ENCODE results near the gene VTI1B.
"Not testable (repeated sequence)": the region's sequence is repeated elsewhere in the genome, so short reads cannot be mapped to it uniquely, and the experiment has no call there.

The VTI1B gene, protein sequence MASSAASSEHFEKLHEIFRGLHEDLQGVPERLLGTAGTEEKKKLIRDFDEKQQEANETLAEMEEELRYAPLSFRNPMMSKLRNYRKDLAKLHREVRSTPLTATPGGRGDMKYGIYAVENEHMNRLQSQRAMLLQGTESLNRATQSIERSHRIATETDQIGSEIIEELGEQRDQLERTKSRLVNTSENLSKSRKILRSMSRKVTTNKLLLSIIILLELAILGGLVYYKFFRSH

GRCh38 chr14:67674480-67675218 is at the start of gene VTI1B:
Gene VTI1B, minus strand, starts transcription at chr14:67674632. Its CDS starts 143 bp downstream, at chr14:67674489.
- CTCF ChIA-PET, result interaction anchor here (0.5 to 2.1 kb wide), 4 partner anchors 12 to 30 kb away, joined by 4 to 11 read pairs (median 4); no protein-coding TSS in a partner anchor
- DNase-seq, result peak; percentile 83
- peak within 1 kb of the TSS; percentile 91 for H3K4me3 Mint-ChIP-seq
- H3K27me3 Mint-ChIP-seq, result no peaks in the 10 kb centered on the region
- H3K27ac Mint-ChIP-seq, result peak within 1 kb of the TSS; percentile 92
- peaks cover 30% of the 10 kb centered on the region for H3K4me1 Mint-ChIP-seq
- H3K9me3 Mint-ChIP-seq, result no peaks in the 10 kb centered on the region
- H3K36me3 Mint-ChIP-seq, result peaks cover 25% of the 10 kb centered on the region

GRCh38 chr14:67722293-67722692 is 47.9 kb upstream of the VTI1B start:
- H3K27ac Mint-ChIP-seq, result no peak overlapping the region
- DNase-seq, result no peak
- peaks cover 5% of the 10 kb centered on the region for H3K4me1 Mint-ChIP-seq
- H3K27me3 Mint-ChIP-seq, result peaks cover 36% of the 10 kb centered on the region
- no peaks in the 10 kb centered on the region for H3K36me3 Mint-ChIP-seq
- no peak overlapping the region for H3K4me3 Mint-ChIP-seq
- H3K9me3 Mint-ChIP-seq, result no peaks in the 10 kb centered on the region
- CTCF ChIA-PET, result interaction anchor here (1.0 kb wide), 1 partner anchor 18 kb away, joined by 4 read pairs; no protein-coding TSS in a partner anchor

DNA sequence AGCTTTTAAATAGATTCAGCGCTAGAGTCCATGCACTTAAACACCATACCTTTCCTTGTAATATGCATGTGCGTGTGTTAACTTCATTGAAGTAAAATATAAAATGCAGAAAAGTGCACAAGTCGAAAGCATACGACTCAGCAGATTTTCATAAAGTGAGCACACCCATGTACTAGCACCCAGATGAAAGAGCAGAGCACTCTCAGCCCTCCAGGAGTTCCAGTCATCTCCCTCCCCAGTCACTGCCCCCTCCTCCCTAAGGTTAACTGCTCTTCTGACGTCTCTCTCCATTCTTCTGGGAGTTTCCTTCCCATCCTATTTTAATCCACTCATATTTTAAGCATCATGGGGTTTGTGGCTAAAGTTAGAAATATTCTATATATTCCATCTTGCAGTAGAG is 47.4 kb upstream of the VTI1B start:
- Mint-ChIP-seq H3K9me3 (no peaks in the 10 kb centered on the region), H3K27ac (no peak overlapping the region), H3K4me3 (no peak overlapping the region), H3K4me1 (peaks cover 5% of the 10 kb centered on the region), H3K36me3 (no peaks in the 10 kb centered on the region), H3K27me3 (peaks cover 36% of the 10 kb centered on the region)
- DNase-seq, result no peak
- CTCF ChIA-PET, result interaction anchor here (1.0 kb wide), 1 partner anchor 18 kb away, joined by 4 read pairs; no protein-coding TSS in a partner anchor

DNA sequence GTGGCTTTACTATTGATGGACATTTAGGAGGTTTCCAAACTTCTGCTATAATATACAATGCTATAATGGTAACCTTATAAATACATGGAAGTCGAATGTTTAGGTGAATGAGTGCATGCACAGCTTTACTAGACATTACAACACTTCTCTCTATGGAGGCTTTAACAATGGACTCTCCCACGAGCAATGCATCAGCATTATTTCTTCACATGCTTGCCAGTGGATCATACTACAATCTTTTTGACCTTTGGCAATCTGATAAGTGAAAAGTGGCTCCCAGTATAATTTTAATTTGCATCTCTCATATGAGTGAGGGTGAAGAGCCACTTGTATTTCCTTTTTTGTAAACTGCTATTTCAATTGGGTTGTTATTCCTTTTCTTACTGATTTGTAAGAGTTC is 45.4 kb upstream of the VTI1B start:
- CTCF ChIA-PET, result no interaction called here
- Mint-ChIP-seq H3K4me1 (peaks cover 5% of the 10 kb centered on the region), H3K4me3 (no peak overlapping the region), H3K27me3 (peaks cover 36% of the 10 kb centered on the region), H3K9me3 (no peaks in the 10 kb centered on the region), H3K36me3 (no peaks in the 10 kb centered on the region), H3K27ac (no peak overlapping the region)
- no peak for DNase-seq

DNA sequence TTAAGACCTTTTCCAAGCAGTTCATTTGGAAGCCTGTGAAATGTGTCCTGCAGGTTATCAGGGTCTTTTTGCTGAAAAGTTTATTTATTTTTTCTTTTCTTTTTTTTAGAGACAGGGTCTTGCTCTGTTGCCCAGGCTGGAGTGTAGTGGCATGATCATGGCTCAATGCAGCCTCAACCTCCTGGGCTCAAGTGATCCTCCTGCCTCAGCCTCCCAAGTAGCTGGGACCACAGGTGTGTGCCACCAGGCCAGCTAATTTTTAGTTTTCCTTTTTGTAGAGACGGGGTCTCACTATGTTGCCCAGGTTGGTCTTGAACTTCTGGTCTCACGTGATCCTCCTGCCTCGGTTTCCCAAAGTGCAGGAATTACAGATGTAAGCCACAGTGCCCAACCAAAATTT is 45.0 kb upstream of the VTI1B start:
- H3K9me3 Mint-ChIP-seq, CTCF ChIA-PET, H3K4me3 Mint-ChIP-seq, H3K36me3 Mint-ChIP-seq, H3K27ac Mint-ChIP-seq, H3K4me1 Mint-ChIP-seq, DNase-seq: not testable (repeated sequence)
- peaks cover 35% of the 10 kb centered on the region for H3K27me3 Mint-ChIP-seq

- Mint-ChIP-seq H3K27me3 (peaks cover 31% of the 10 kb centered on the region), H3K4me3 (no peak overlapping the region), H3K4me1 (peaks cover 5% of the 10 kb centered on the region), H3K27ac (no peak overlapping the region), H3K36me3 (no peaks in the 10 kb centered on the region), H3K9me3 (no peaks in the 10 kb centered on the region)
- CTCF ChIA-PET, result no interaction called here
- no peak for DNase-seq
Observed at GRCh38 chr14:67718265-67718664, 43.8 kb upstream of the VTI1B start.

- Mint-ChIP-seq H3K36me3 (no peaks in the 10 kb centered on the region), H3K27ac (no peak overlapping the region), H3K4me3 (no peak overlapping the region), H3K27me3 (peaks cover 18% of the 10 kb centered on the region), H3K9me3 (no peaks in the 10 kb centered on the region), H3K4me1 (no peaks in the 10 kb centered on the region)
- CTCF ChIA-PET, result no interaction called here
- DNase-seq, result no peak
Observed at GRCh38 chr14:67717048-67717447, 42.6 kb upstream of the VTI1B start.

GRCh38 chr14:67710209-67710608 is 35.8 kb upstream of the VTI1B start:
- CTCF ChIA-PET, result no interaction called here
- Mint-ChIP-seq H3K4me1 (no peaks in the 10 kb centered on the region), H3K9me3 (peaks cover 13% of the 10 kb centered on the region), H3K27me3 (no peaks in the 10 kb centered on the region), H3K4me3 (no peak overlapping the region), H3K27ac (no peak overlapping the region), H3K36me3 (no peaks in the 10 kb centered on the region)
- no peak for DNase-seq

- H3K27ac Mint-ChIP-seq, H3K27me3 Mint-ChIP-seq, H3K4me3 Mint-ChIP-seq, H3K36me3 Mint-ChIP-seq, CTCF ChIA-PET, DNase-seq, H3K4me1 Mint-ChIP-seq: not testable (repeated sequence)
- peaks cover 13% of the 10 kb centered on the region for H3K9me3 Mint-ChIP-seq
Observed at GRCh38 chr14:67709796-67710195, 35.4 kb upstream of the VTI1B start.

- DNase-seq, H3K4me3 Mint-ChIP-seq, H3K27me3 Mint-ChIP-seq, H3K27ac Mint-ChIP-seq, H3K4me1 Mint-ChIP-seq, H3K36me3 Mint-ChIP-seq, CTCF ChIA-PET: not testable (repeated sequence)
- peaks cover 13% of the 10 kb centered on the region for H3K9me3 Mint-ChIP-seq
Observed at GRCh38 chr14:67709346-67709745, 34.9 kb upstream of the VTI1B start.

- H3K27ac Mint-ChIP-seq, result no peak overlapping the region
- peaks cover 7% of the 10 kb centered on the region for H3K9me3 Mint-ChIP-seq
- H3K36me3 Mint-ChIP-seq, result no peaks in the 10 kb centered on the region
- H3K4me3 Mint-ChIP-seq, result no peak overlapping the region
- no peak for DNase-seq
- CTCF ChIA-PET, result interaction anchor here (0.9 to 5.8 kb wide), 29 partner anchors 8 to 1311 kb away, joined by 3 to 58 read pairs (median 5); partner anchors contain the start of genes ARG2 and PIGH
- no peaks in the 10 kb centered on the region for H3K4me1 Mint-ChIP-seq
- H3K27me3 Mint-ChIP-seq, result peaks cover 4% of the 10 kb centered on the region
Observed at GRCh38 chr14:67705211-67705610, 30.8 kb upstream of the VTI1B start.

GRCh38 chr14:67704484-67705089 is 30.2 kb upstream of the VTI1B start:
- peak; percentile 50 for DNase-seq
- Mint-ChIP-seq H3K4me3 (no peak overlapping the region), H3K9me3 (peaks cover 2% of the 10 kb centered on the region), H3K27ac (no peak overlapping the region), H3K27me3 (peaks cover 4% of the 10 kb centered on the region), H3K36me3 (no peaks in the 10 kb centered on the region), H3K4me1 (no peaks in the 10 kb centered on the region)
- CTCF ChIA-PET, result interaction anchor here (0.8 to 5.8 kb wide), 43 partner anchors 9 to 1310 kb away, joined by 3 to 58 read pairs (median 4); partner anchors contain the start of genes ARG2 and PIGH

DNA sequence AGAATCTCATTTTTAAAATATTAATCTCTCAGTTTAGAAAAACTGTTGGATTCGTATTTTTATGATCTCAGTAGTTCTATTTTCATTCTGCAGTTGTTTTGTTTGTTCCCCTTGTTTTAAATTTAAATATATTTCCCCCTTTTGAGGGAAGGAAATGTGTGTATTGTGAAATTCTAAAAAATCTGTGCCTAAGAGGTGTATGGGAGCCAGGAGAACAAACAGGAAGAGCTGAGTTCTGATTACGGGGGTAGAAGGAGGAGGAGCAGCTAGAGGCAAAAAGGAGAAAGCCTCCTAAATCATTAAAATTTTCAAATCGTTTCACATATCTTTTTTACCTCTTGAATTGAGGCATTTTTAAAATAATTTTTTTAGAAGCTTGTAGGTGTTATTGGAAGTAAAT is 29.6 kb upstream of the VTI1B start:
- Mint-ChIP-seq H3K27ac (no peak overlapping the region), H3K9me3 (no peaks in the 10 kb centered on the region), H3K4me3 (no peak overlapping the region), H3K4me1 (no peaks in the 10 kb centered on the region), H3K36me3 (no peaks in the 10 kb centered on the region), H3K27me3 (peaks cover 4% of the 10 kb centered on the region)
- CTCF ChIA-PET, result interaction anchor here (0.7 to 5.8 kb wide), 42 partner anchors 9 to 1309 kb away, joined by 3 to 58 read pairs (median 4); partner anchors contain the start of genes ARG2 and PIGH
- DNase-seq, result no peak

GRCh38 chr14:67701492-67701891 is 27.1 kb upstream of the VTI1B start, which contains the start of gene RDH12:
Gene RDH12, plus strand, starts transcription at chr14:67701886. Its CDS starts 20,757 bp downstream, at chr14:67722643.
- CTCF ChIA-PET, result interaction anchor here (1.4 to 5.8 kb wide), 4 partner anchors 32 to 274 kb away, joined by 4 to 51 read pairs (median 8); partner anchors contain the start of gene ARG2

More at GRCh38 chr14:67701492-67701891, 27.1 kb upstream of the VTI1B start, which contains the start of gene RDH12:
- H3K4me1 Mint-ChIP-seq, H3K27me3 Mint-ChIP-seq, H3K9me3 Mint-ChIP-seq, H3K36me3 Mint-ChIP-seq, H3K4me3 Mint-ChIP-seq, H3K27ac Mint-ChIP-seq, DNase-seq: not testable (repeated sequence)

All from activated naive CD4-positive, alpha-beta T cell treated with anti-CD3 and anti-CD28 coated beads, Interleukin-2, amount 10 ng/mL, durations not matched to agents 7 days and 5 days (primary cell).